ENCODE measurements around the gene FUCA1.

DNA sequence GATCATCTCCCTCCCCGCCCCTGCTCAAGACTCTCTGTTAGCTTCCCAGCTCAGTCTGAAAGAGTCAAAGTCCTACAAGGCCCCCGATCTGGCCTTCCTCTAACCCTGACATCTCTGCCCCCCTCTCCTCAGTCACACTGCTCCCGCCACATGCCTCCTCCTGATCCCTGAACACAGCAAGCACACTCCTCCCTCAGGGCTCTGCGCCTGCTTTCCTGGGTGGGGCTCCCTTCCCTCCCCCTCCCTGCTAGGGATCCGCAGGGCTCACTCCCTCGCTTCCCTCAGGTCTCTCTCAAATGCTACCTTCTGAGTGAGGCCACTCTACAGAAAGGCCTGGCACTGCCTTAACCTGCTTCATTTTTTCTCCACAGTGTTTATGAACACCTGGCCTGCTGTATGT, 61.8 kb downstream of the FUCA1 start:
- TF ChIP-seq POLR2A (IDR thresholded peaks at IDR 0.05; ENCODE audit: borderline replicate concordance, extremely low read depth, insufficient read depth, insufficient read length) (no peak), YY1 (IDR thresholded peaks at IDR 0.05; ENCODE audit: extremely low read depth, insufficient replicate concordance, low read depth, low read length) (no peak), EZH2 (IDR thresholded peaks at IDR 0.05) (no peak), POLR2AphosphoS5 (IDR thresholded peaks at IDR 0.05; ENCODE audit: low read depth, low read length) (no peak), ZNF274 (IDR thresholded peaks at IDR 0.05; ENCODE audit: low read depth, low read length) (no peak), EZH2phosphoT487 (IDR thresholded peaks at IDR 0.05; ENCODE audit: borderline replicate concordance) (no peak), ELF1 (IDR thresholded peaks at IDR 0.05; ENCODE audit: borderline replicate concordance, low read depth) (no peak), ZFX (IDR thresholded peaks at IDR 0.05) (no peak)
- TF ChIP-seq, protein P1, sequence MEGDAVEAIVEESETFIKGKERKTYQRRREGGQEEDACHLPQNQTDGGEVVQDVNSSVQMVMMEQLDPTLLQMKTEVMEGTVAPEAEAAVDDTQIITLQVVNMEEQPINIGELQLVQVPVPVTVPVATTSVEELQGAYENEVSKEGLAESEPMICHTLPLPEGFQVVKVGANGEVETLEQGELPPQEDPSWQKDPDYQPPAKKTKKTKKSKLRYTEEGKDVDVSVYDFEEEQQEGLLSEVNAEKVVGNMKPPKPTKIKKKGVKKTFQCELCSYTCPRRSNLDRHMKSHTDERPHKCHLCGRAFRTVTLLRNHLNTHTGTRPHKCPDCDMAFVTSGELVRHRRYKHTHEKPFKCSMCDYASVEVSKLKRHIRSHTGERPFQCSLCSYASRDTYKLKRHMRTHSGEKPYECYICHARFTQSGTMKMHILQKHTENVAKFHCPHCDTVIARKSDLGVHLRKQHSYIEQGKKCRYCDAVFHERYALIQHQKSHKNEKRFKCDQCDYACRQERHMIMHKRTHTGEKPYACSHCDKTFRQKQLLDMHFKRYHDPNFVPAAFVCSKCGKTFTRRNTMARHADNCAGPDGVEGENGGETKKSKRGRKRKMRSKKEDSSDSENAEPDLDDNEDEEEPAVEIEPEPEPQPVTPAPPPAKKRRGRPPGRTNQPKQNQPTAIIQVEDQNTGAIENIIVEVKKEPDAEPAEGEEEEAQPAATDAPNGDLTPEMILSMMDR (IDR thresholded peaks at IDR 0.05 in 2 of 3, conservative IDR thresholded peaks at IDR 0.05 in 1 of 3; ENCODE audit: borderline replicate concordance in 1 of 3, insufficient read depth in 1 of 3, low read depth in 2 of 3, low read length in 2 of 3), result no peak

Measured in HCT116 (cell line).